Activated CD4-positive, alpha-beta memory T cell treated with anti-CD3 and anti-CD28 coated beads for 36 hours (primary cell): ENCODE data around the gene ATP2C2. TPM values are rescaled to one million over a fixed set of nuclear protein-coding genes. Genes with fewer than 3 reads are reported as not detected.

Experiments
- CTCF ChIA-PET: fragments of 350-600 bp; sonication (Branson Sonifier 250); formaldehyde crosslinking; loops from one replicate; lab custom pipeline; 2021; ENCODE audit warnings: antibody characterized with exemption, inconsistent platforms; lab: Charles Lee
- POLR2A ChIA-PET: fragments of 350-600 bp; sonication (Branson Sonifier 250); formaldehyde crosslinking; loops from one replicate; lab custom pipeline; 2021; ENCODE audit warnings: antibody characterized with exemption; lab: Charles Lee
- DNase-seq: peaks from one replicate; pipeline ENCODE4 v3.0.0-alpha.2; 2020
- H3K27ac Mint-ChIP-seq: one replicate; pipeline ENCODE4 v1.8.0; 2021; ENCODE audit warnings: mixed read lengths
- H3K27me3 Mint-ChIP-seq: one replicate; pipeline ENCODE4 v1.8.0; 2021; ENCODE audit warnings: mixed read lengths
- H3K36me3 Mint-ChIP-seq: one replicate; pipeline ENCODE4 v1.8.0; 2021; ENCODE audit warnings: mixed read lengths
- H3K4me1 Mint-ChIP-seq: one replicate; pipeline ENCODE4 v1.8.0; 2021; ENCODE audit warnings: low read depth, mixed read lengths
- H3K4me3 Mint-ChIP-seq: one replicate; pipeline ENCODE4 v1.8.0; 2021; ENCODE audit warnings: mild to moderate bottlenecking, mixed read lengths
- H3K9me3 Mint-ChIP-seq: one replicate; pipeline ENCODE4 v1.8.0; 2021; ENCODE audit warnings: mixed read lengths
- intact Hi-C: fragments of 100-400 bp; cut with micrococcal nuclease; formaldehyde crosslinking; loops from one replicate; pipeline ENCODE4 v1.15.1; 2023
- total RNA-seq, 2 experiments: library from RNA; stranded (reverse); gene quantifications; one replicate each; pipeline ENCODE4 v1.2.3, GENCODE V29; 2021

Gene ATP2C2
- total RNA-seq, 2 experiments from 2014 or later = not detected

GRCh38 chr16:84459941-84460405 lies 91.6 kb downstream of the ATP2C2 start:
- DNase-seq = no peak
- Mint-ChIP-seq H3K4me1 (no peaks in the 10 kb centered on the region), H3K4me3 (no peak overlapping the region), H3K36me3 (no peaks in the 10 kb centered on the region), H3K27me3 (no peaks in the 10 kb centered on the region), H3K9me3 (no peaks in the 10 kb centered on the region), H3K27ac (no peak overlapping the region)
- POLR2A ChIA-PET = no interaction called here
- intact Hi-C loops = no loop called here
- CTCF ChIA-PET = no interaction called here

- Mint-ChIP-seq H3K4me3 (no peak overlapping the region), H3K36me3 (no peaks in the 10 kb centered on the region), H3K9me3 (no peaks in the 10 kb centered on the region), H3K4me1 (no peaks in the 10 kb centered on the region), H3K27ac (no peak overlapping the region), H3K27me3 (no peaks in the 10 kb centered on the region)
- intact Hi-C loops = no loop called here
- DNase-seq = no peak
- ChIA-PET CTCF (no interaction called here), POLR2A (no interaction called here)
Observed at GRCh38 chr16:84460406-84461028, 92.2 kb downstream of the ATP2C2 start.

- H3K27ac Mint-ChIP-seq = no peak overlapping the region
- H3K4me1 Mint-ChIP-seq = no peaks in the 10 kb centered on the region
- H3K27me3 Mint-ChIP-seq = no peaks in the 10 kb centered on the region
- no peak overlapping the region for H3K4me3 Mint-ChIP-seq
- CTCF ChIA-PET = no interaction called here
- DNase-seq = no peak
- POLR2A ChIA-PET = no interaction called here
- intact Hi-C loops = no loop called here
- peaks cover 2% of the 10 kb centered on the region for H3K36me3 Mint-ChIP-seq
- H3K9me3 Mint-ChIP-seq = no peaks in the 10 kb centered on the region
Observed at GRCh38 chr16:84461029-84461412, 92.7 kb downstream of the ATP2C2 start.

- H3K4me3 Mint-ChIP-seq = no peak overlapping the region
- H3K27me3 Mint-ChIP-seq = no peaks in the 10 kb centered on the region
- H3K27ac Mint-ChIP-seq = no peak overlapping the region
- CTCF ChIA-PET = no interaction called here
- POLR2A ChIA-PET = no interaction called here
- DNase-seq = peak; percentile 1
- H3K4me1 Mint-ChIP-seq = no peaks in the 10 kb centered on the region
- intact Hi-C loops = no loop called here
- peaks cover 5% of the 10 kb centered on the region for H3K9me3 Mint-ChIP-seq
- peaks cover 8% of the 10 kb centered on the region for H3K36me3 Mint-ChIP-seq
Observed at GRCh38 chr16:84461413-84462295, 93.3 kb downstream of the ATP2C2 start.

GRCh38 chr16:84462296-84463210 lies 94.2 kb downstream of the ATP2C2 start:
- POLR2A ChIA-PET = no interaction called here

GRCh38 chr16:84463221-84463620 lies 94.9 kb downstream of the ATP2C2 start:
- no peaks in the 10 kb centered on the region for H3K27me3 Mint-ChIP-seq
- CTCF ChIA-PET = no interaction called here
- POLR2A ChIA-PET = no interaction called here
- H3K36me3 Mint-ChIP-seq = peaks cover 24% of the 10 kb centered on the region
- no peak overlapping the region for H3K27ac Mint-ChIP-seq
- peak; percentile 4 for DNase-seq
- peaks cover 19% of the 10 kb centered on the region for H3K9me3 Mint-ChIP-seq
- H3K4me3 Mint-ChIP-seq = no peak overlapping the region
- no peaks in the 10 kb centered on the region for H3K4me1 Mint-ChIP-seq
- intact Hi-C loops = no loop called here

More at GRCh38 chr16:84462296-84463210, 94.2 kb downstream of the ATP2C2 start:
- Mint-ChIP-seq H3K9me3 (peaks cover 14% of the 10 kb centered on the region), H3K36me3 (peaks cover 17% of the 10 kb centered on the region), H3K4me1 (no peaks in the 10 kb centered on the region), H3K27ac (no peak overlapping the region), H3K4me3 (no peak overlapping the region), H3K27me3 (no peaks in the 10 kb centered on the region)
- DNase-seq = peak; percentile 8
- intact Hi-C loops = no loop called here
- CTCF ChIA-PET = no interaction called here

GRCh38 chr16:84464116-84464515 lies 95.8 kb downstream of the ATP2C2 start:
- Mint-ChIP-seq H3K9me3 (peaks cover 19% of the 10 kb centered on the region), H3K27ac (no peak overlapping the region), H3K27me3 (no peaks in the 10 kb centered on the region), H3K4me1 (no peaks in the 10 kb centered on the region), H3K4me3 (no peak overlapping the region), H3K36me3 (peaks cover 29% of the 10 kb centered on the region)
- DNase-seq = peak; percentile 1
- intact Hi-C loops = no loop called here
- ChIA-PET CTCF (no interaction called here), POLR2A (no interaction called here)

- ChIA-PET CTCF (interaction anchor here (0.6 kb wide), 1 partner anchor 543 kb away, joined by 3 read pairs; no protein-coding TSS in a partner anchor), POLR2A (no interaction called here)
- no peaks in the 10 kb centered on the region for H3K27me3 Mint-ChIP-seq
- no peaks in the 10 kb centered on the region for H3K4me1 Mint-ChIP-seq
- H3K4me3 Mint-ChIP-seq = no peak overlapping the region
- DNase-seq = peak; percentile 6
- intact Hi-C loops = no loop called here
- H3K9me3 Mint-ChIP-seq = peaks cover 19% of the 10 kb centered on the region
- H3K36me3 Mint-ChIP-seq = peaks cover 29% of the 10 kb centered on the region
- H3K27ac Mint-ChIP-seq = no peak overlapping the region
Observed at GRCh38 chr16:84465154-84465553, 96.8 kb downstream of the ATP2C2 start.

- intact Hi-C loops = no loop called here
- no peaks in the 10 kb centered on the region for H3K4me1 Mint-ChIP-seq
- DNase-seq = no peak
- ChIA-PET CTCF (no interaction called here), POLR2A (no interaction called here)
- no peak overlapping the region for H3K27ac Mint-ChIP-seq
- H3K27me3 Mint-ChIP-seq = no peaks in the 10 kb centered on the region
- no peak overlapping the region for H3K4me3 Mint-ChIP-seq
- peaks cover 31% of the 10 kb centered on the region for H3K36me3 Mint-ChIP-seq
- peaks cover 21% of the 10 kb centered on the region for H3K9me3 Mint-ChIP-seq
Observed at GRCh38 chr16:84466692-84467091, 98.4 kb downstream of the ATP2C2 start.

- Mint-ChIP-seq H3K4me1 (no peaks in the 10 kb centered on the region), H3K9me3 (peaks cover 26% of the 10 kb centered on the region), H3K27me3 (no peaks in the 10 kb centered on the region), H3K27ac (no peak overlapping the region), H3K4me3 (no peak overlapping the region), H3K36me3 (peaks cover 36% of the 10 kb centered on the region)
- intact Hi-C loops = no loop called here
- ChIA-PET CTCF (no interaction called here), POLR2A (no interaction called here)
- no peak for DNase-seq
Observed at GRCh38 chr16:84467256-84467655, 98.9 kb downstream of the ATP2C2 start.

GRCh38 chr16:84467709-84468108 lies 99.4 kb downstream of the ATP2C2 start:
- H3K4me3 Mint-ChIP-seq = no peak overlapping the region
- DNase-seq = no peak
- peaks cover 26% of the 10 kb centered on the region for H3K9me3 Mint-ChIP-seq
- no peaks in the 10 kb centered on the region for H3K27me3 Mint-ChIP-seq
- H3K4me1 Mint-ChIP-seq = no peaks in the 10 kb centered on the region
- no peak overlapping the region for H3K27ac Mint-ChIP-seq
- H3K36me3 Mint-ChIP-seq = peaks cover 36% of the 10 kb centered on the region
- intact Hi-C loops = no loop called here
- CTCF ChIA-PET = no interaction called here
- POLR2A ChIA-PET = no interaction called here

- Mint-ChIP-seq H3K4me3 (no peak overlapping the region), H3K4me1 (no peaks in the 10 kb centered on the region), H3K36me3 (peaks cover 34% of the 10 kb centered on the region), H3K27ac (no peak overlapping the region), H3K27me3 (no peaks in the 10 kb centered on the region), H3K9me3 (peaks cover 24% of the 10 kb centered on the region)
- no peak for DNase-seq
- intact Hi-C loops = no loop called here
- CTCF ChIA-PET = no interaction called here
- POLR2A ChIA-PET = no interaction called here
Observed at GRCh38 chr16:84471316-84471715, 103.0 kb downstream of the ATP2C2 start.
